Central memory CD4-positive, alpha-beta T cell (primary cell): ENCODE measurements around the gene THBS2.
"Not testable (repeated sequence)": the region's sequence is repeated elsewhere in the genome, so short reads cannot be mapped to it uniquely, and the experiment has no call there.

ENCODE experiments used
- DNase-seq: peaks from one replicate; pipeline ENCODE4 v3.0.0; 2022

THBS2 gene

DNA sequence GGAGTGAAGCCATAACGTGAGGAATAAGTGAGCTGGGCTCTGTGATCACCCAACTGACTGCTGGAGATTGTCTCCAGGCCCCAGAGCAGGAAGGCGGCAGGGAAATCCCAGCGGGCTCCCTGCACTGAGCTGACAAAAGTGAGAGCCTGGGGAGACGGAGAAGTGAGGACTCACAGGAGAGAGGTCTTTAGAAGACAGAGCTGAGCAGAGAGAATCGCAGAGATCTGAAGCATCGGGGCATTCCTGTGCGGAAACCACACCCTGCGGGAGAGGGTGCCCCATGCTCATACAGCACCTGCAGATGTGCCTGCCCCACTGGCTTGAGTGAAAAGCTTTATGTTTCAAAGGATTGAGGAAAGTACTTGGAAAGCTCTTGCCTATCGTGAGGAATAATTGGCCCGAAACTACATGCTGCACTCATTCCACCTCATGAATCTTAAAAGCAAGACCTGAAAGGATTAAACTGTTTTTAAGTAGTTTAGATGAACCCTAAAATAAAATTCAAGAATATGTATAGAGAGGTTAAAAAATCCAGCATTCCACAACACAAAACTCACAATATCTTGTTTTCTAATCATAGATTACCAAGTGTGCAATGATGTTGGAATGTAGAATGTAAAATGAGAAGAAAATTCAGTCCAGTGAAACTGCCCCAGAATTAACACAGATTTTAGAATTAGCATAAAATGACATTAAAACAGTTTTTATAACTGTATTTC, 17.7 kb upstream of the THBS2 start:
- DNase-seq = no peak

DNA sequence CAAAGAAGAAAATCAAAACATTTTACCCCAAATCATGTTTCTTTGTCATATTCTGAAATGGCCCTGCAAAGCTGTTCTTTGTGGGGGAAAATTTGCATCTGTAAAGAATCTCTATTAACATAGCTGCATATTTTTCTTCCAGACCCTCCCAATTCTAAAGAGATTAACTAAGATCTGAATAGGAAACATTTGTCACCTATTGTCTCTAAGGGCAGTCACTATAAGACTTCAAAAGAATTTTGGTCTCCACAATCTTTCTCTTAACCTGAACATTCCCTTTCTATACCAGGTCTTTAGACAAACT, 16.4 kb upstream of the THBS2 start:
- DNase-seq = not testable (repeated sequence)

DNA sequence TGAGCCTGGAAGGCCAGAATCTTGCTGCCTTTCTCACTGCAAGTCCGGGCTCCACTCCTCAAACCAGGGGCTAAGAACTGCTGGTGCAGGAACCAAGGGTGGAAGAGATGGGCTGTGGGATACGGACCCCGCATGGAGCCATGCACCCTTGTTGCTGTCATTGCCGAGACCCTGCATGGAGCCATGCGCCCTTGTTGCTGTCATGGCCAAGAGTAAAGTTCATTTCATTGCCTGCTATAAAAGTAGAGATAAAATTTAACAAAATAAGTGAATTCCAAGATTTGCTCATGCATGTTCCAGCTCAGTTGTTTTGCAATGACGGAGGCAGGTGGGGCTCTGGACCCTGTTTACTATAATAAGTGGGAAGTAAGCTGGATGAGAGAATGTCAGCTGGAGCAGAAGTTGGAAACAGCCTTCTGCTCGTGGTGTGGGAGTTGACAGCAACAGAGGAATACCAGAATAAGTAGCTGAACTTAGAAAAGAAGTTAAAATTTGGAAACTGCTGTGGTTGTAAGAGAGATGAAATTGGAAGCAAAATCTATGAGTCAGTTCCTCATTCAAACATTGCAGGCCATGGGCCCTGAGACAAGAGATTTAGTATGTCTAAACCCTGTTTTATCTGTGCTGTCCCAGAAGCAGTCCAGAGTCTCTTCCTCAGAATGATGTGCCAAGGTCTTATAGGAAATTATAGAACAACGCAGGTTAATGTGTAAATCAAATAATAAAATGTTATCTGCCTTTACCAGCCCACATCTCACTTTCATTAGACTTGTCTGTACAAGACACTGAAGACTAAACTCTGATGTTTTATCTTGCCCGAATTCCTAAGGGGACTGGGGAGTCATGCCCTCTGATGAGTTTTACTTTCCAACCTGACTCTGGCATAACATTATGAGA, 15.8 kb upstream of the THBS2 start:
- no peak for DNase-seq

- DNase-seq = no peak
Observed at GRCh38 chr6:169268276-169268675, 14.6 kb upstream of the THBS2 start.

- DNase-seq = no peak
Observed at GRCh38 chr6:169266746-169267591, 13.3 kb upstream of the THBS2 start.

GRCh38 chr6:169266261-169266660, 12.6 kb upstream of the THBS2 start:
- DNase-seq = no peak

GRCh38 chr6:169265486-169266131, 12.0 kb upstream of the THBS2 start:
- no peak for DNase-seq

DNA sequence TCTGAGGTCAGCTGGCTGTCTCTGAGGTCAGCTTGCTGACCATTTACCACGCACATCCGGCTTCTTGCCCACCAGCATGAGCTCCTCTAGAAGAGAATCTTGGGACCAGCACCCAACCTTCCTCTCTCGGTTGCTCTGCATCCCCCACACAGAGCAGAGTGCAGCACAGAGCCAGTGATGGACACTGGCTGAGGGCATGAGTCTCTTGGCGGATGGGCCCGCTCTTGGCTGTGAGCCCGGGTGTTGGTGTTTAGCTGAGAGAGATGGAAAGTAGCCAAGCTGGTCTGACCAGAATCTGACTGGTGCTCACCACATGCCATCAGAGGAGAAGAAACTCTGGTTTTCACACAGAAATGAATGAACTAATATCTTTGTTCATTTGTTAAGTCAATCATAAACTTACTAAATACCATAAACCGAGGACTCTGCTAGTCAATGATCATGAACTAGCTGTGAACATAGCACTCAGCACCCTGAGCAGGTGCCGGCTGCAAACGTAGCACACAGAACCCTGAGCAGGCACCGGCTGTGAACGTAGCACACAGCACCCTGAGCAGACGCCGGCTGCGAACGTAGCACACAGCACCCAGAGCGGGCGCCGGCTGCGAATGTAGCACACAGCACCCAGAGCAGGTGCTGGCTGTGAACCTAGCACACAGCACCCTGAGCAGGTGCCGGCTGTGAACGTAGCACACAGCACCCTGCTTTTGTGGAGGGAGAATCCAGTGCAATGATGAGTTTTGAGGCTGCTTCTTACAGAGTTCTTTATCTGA, 10.4 kb upstream of the THBS2 start:
- no peak for DNase-seq

- no peak for DNase-seq
Observed at GRCh38 chr6:169263374-169263773, 9.7 kb upstream of the THBS2 start.

DNA sequence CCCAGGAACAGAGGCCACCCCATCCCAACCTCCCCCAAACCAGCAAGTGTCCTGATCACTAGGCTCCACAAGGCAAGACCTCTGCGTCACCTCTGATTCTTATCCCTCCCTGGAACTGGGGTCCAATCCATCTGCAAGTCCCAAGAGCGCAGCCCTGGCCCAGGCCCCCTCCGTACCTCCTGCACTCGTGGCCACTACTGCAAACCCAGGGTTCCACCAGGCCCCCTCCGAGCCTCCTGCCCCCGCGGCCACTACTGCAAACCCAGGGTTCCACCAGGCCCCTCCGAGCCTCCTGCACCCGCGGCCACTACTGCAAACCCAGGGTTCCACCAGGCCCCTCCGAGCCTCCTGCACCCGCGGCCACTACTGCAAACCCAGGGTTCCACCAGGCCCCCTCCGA, 9.0 kb upstream of the THBS2 start:
- not testable (repeated sequence) for DNase-seq

GRCh38 chr6:169256518-169256917, 2.9 kb upstream of the THBS2 start:
- DNase-seq = no peak

- no peak for DNase-seq
Observed at GRCh38 chr6:169256061-169256460, 2.4 kb upstream of the THBS2 start.

- no peak for DNase-seq
Observed at GRCh38 chr6:169255643-169256042, 2.0 kb upstream of the THBS2 start.

- no peak for DNase-seq
Observed at GRCh38 chr6:169254456-169255316, 1.0 kb upstream of the THBS2 start.

DNA sequence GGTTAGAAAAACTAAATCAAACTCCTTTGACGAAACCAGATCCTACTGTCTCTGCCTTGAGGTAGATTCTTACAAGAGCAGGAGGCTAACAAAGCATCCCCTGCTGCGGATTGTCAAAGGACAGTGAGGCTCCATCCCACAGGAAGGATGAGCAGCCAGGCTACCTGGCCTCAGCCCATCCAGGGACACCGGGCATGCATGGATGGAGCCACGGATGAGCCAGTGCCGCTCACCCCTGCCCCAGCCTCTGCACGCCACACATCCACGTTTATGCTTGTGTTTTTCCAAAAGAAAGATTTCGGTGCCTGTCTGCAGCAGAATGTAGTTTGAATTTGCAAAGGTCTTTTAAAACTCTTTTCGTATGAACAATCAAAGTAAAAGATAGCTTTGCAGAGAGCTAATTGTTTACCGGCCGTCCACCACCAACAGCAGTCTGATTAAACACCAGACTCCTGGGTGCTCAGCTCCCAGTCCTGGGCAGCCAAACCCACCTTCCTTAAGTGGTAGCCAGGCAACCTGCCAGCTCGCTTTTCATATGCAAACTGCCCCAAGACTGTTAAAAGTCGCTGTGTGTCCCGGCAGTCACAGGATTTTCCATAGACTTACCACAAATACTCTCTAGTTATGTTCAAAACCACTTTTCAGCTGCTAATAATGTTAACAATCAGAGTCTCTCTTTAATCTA, 999 bp downstream of the THBS2 start:
- no peak for DNase-seq

GRCh38 chr6:169251822-169252504, 1.7 kb downstream of the THBS2 start:
- DNase-seq = no peak

GRCh38 chr6:169251371-169251802, 2.3 kb downstream of the THBS2 start:
- no peak for DNase-seq

- DNase-seq = no peak
Observed at GRCh38 chr6:169250660-169251059, 3.0 kb downstream of the THBS2 start.

DNA sequence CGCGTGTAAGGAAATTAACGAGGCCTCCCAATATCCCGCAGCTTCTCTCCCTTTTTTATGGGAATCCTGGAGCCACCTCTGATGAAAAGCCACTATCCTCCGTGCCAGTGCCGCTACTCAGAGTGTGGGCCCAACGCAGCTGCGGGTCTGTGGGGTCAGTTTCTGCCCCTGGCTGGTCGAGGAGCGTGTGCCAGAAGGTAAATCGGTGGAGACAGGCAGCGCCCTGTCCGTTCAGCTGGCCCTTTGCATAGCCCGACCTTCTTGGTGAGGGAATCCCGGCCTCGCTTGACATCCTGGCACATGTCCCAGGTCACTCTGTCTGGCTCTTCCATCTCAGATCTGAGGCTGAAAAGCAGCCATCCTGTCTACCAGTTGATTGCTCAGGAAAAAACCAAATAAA, 4.6 kb downstream of the THBS2 start:
- DNase-seq = no peak

DNA sequence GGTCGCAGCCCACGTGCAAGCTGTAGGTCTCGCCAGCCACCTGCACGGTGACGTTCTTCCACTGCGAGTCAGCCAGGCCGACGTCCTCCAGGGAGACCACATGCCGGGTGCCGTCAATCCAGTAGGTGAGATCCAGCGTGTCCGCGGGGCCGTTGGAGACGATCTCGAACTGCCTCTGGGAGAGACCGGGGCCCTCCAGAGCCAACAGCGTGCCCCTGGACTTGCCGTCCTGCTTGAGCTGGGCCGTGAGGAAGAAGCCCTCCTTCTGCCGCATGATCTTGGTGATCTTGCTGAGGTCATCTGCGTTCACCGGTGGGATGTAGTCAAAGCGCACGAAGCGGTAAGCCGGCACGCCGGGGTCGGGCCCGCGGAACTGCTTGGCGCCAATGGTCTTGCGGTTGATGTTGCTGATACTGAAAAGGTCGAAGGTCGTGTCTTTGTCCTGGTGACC, 5.1 kb downstream of the THBS2 start:
- no peak for DNase-seq
